H1 (cell line): ENCODE results near the gene TMEM135. TPM values are rescaled to one million over a fixed set of nuclear protein-coding genes. Genes with fewer than 3 reads are reported as not detected.

Experiments used
- ATF3 ChIP-seq: IDR thresholded peaks from 2 replicates; pipeline ENCODE4 v1.6.1; 2011; ENCODE audit warnings: low read depth, mild to moderate bottlenecking, low read length; ENCODE audit not compliant: insufficient read depth
- CBX8 ChIP-seq: fragments of 300-800, 300-1000 bp; sonication (generic); IDR thresholded peaks from 2 replicates; pipeline ENCODE4 v1.7.1; 2016; ENCODE audit warnings: low read depth, low read length, borderline replicate concordance
- CHD7 ChIP-seq: fragments of 300-600 bp; sonication (generic); IDR thresholded peaks from 2 replicates; pipeline ENCODE4 v1.7.1; 2012; ENCODE audit warnings: low read length, moderate library complexity, mild to moderate bottlenecking, inconsistent platforms; ENCODE audit not compliant: insufficient replicate concordance
- CREB1 ChIP-seq: IDR thresholded peaks from 2 replicates; pipeline ENCODE4 v1.6.1; 2012; ENCODE audit warnings: inconsistent platforms
- PHF8 ChIP-seq: fragments of 200-600 bp; sonication (generic); conservative IDR thresholded peaks from 2 replicates; pipeline ENCODE4 v1.7.1; 2012; ENCODE audit warnings: low read depth, mild to moderate bottlenecking, inconsistent platforms, low read length, moderate library complexity
- SP1 ChIP-seq: IDR thresholded peaks from 2 replicates; pipeline ENCODE4 v1.6.1; 2011; ENCODE audit warnings: low read depth, low read length
- SP2 ChIP-seq: IDR thresholded peaks from 2 replicates; pipeline ENCODE4 v1.6.1; 2012; ENCODE audit warnings: mild to moderate bottlenecking, low read length, inconsistent platforms
- TAF7 ChIP-seq: optimal IDR thresholded peaks from 2 replicates; pipeline ENCODE3; 2011; ENCODE audit warnings: low read depth, mild to moderate bottlenecking, inconsistent platforms, low read length, moderate library complexity, borderline replicate concordance
- polyA plus RNA-seq, 7 experiments: library from polyadenylated mRNA; depleted of rRNA in 3 of 7; stranded (reverse) in 5 of 7; unstranded in 2 of 7; fragments of >200 nt in 5 of 7; fragments of 200-250 nt in 2 of 7; gene quantifications; 1 replicate in 5 of 7; 2 replicates in 1 of 7; 4 replicates in 1 of 7; pipeline versions ENCODE4 v1.2.1 to v1.2.3, GENCODE V29; 2011 to 2013; ENCODE audit warnings: missing spikeins in 2 of 7, mixed read lengths in 2 of 7
- total RNA-seq: library from RNA; stranded (reverse); fragmentation: NEBNext Ultra II Directional; extraction: Animal tissue kit (Norgen Biotek cat#: 25700); gene quantifications from 2 replicates; pipeline ENCODE4 v1.2.1, GENCODE V29; 2021

TMEM135 gene
- total and polyA plus RNA-seq, 2 of the 8 experiments (the other 6 are each of a cell fraction or from before 2014, with no cell fraction given) = 9.3 to 31.3 TPM

- TF ChIP-seq CHD7 (no peak), CBX8 (no peak), SP1 (no peak), CREB1 (no peak), SP2 (no peak), ATF3 (no peak), PHF8 (no peak), TAF7 (no peak)
Observed at GRCh38 chr11:87236368-87236767, 198.6 kb downstream of the TMEM135 start (continued).
